ENCODE measurements around the gene SMCO1.
A peak's percentile ranks its signal among the peaks of the same experiment; 100 is the strongest.
"Not testable (repeated sequence)": the region's sequence is repeated elsewhere in the genome, so short reads cannot be mapped to it uniquely, and the experiment has no call there.

The SMCO1 gene

GRCh38 chr3:196521291-196521690 is 6.1 kb upstream of the SMCO1 start:
- DNase-seq (ENCODE audit: low read depth, low spot score) = not testable (repeated sequence)

- no peak for DNase-seq (ENCODE audit: low read depth, low spot score)
These were observed 4.6 kb upstream of the SMCO1 start for GRCh38 chr3:196519718-196520082.

- DNase-seq (ENCODE audit: low read depth, low spot score) = no peak
These were observed 4.0 kb upstream of the SMCO1 start for GRCh38 chr3:196518966-196519717.

- DNase-seq (ENCODE audit: low read depth, low spot score) = no peak
These were observed 2.8 kb upstream of the SMCO1 start for GRCh38 chr3:196517919-196518318.

- no peak for DNase-seq (ENCODE audit: low read depth, low spot score)
These were observed 2.1 kb upstream of the SMCO1 start for GRCh38 chr3:196517162-196517800.

GRCh38 chr3:196514350-196514716 is 813 bp downstream of the SMCO1 start:
- no peak for DNase-seq (ENCODE audit: low read depth, low spot score)

- DNase-seq (ENCODE audit: low read depth, low spot score) = no peak
These were observed 1.3 kb downstream of the SMCO1 start for GRCh38 chr3:196513697-196514349.

GRCh38 chr3:196511646-196512425 is 3.3 kb downstream of the SMCO1 start:
- not testable (repeated sequence) for DNase-seq (ENCODE audit: low read depth, low spot score)

GRCh38 chr3:196511108-196511507 is 4.0 kb downstream of the SMCO1 start:
- DNase-seq (ENCODE audit: low read depth, low spot score) = not testable (repeated sequence)

GRCh38 chr3:196506687-196507086 is 8.5 kb downstream of the SMCO1 start:
- no peak for DNase-seq (ENCODE audit: low read depth, low spot score)

- DNase-seq (ENCODE audit: low read depth, low spot score) = no peak
These were observed 10.6 kb downstream of the SMCO1 start for GRCh38 chr3:196504556-196504955.

- not testable (repeated sequence) for DNase-seq (ENCODE audit: low read depth, low spot score)
These were observed 11.1 kb downstream of the SMCO1 start for GRCh38 chr3:196504077-196504398.

GRCh38 chr3:196503196-196504076 is 11.7 kb downstream of the SMCO1 start, which contains the start of gene RNF168:
RNF168 (minus strand) TSS chr3:196503768; CDS start chr3:196503173, 595 bp downstream.
- peak; percentile 74 for DNase-seq (ENCODE audit: low read depth, low spot score)

- no peak for DNase-seq (ENCODE audit: low read depth, low spot score)
These were observed 12.4 kb downstream of the SMCO1 start for GRCh38 chr3:196502775-196503195.

GRCh38 chr3:196501316-196502044 is 13.7 kb downstream of the SMCO1 start:
- no peak for DNase-seq (ENCODE audit: low read depth, low spot score)

GRCh38 chr3:196499807-196500524 is 15.2 kb downstream of the SMCO1 start:
- DNase-seq (ENCODE audit: low read depth, low spot score) = no peak

GRCh38 chr3:196499061-196499460 is 16.1 kb downstream of the SMCO1 start:
- no peak for DNase-seq (ENCODE audit: low read depth, low spot score)

GRCh38 chr3:196498297-196498696 is 16.8 kb downstream of the SMCO1 start:
- DNase-seq (ENCODE audit: low read depth, low spot score) = no peak

GRCh38 chr3:196496183-196496582 is 19.0 kb downstream of the SMCO1 start:
- DNase-seq (ENCODE audit: low read depth, low spot score) = no peak

- no peak for DNase-seq (ENCODE audit: low read depth, low spot score)
These were observed 21.9 kb downstream of the SMCO1 start for GRCh38 chr3:196493292-196493691.
